GM23338 (cell line): ENCODE data around the gene IL1RAPL2. TPM values are rescaled to one million over a fixed set of nuclear protein-coding genes. Genes with fewer than 3 reads are reported as not detected.

Source experiments
- ATAC-seq: fragments of 200-7000 bp; cut with Tn5 transposase; 3 replicates; pipeline ENCODE4 v1.9.1; 2020
- DNase-seq: peaks from one replicate; pipeline ENCODE4 v3.0.0-alpha.2; 2015; ENCODE audit warnings: low spot score
- H2AFZ ChIP-seq: fragments of 200-600 bp; sonication (generic); 2 replicates; pipeline ENCODE4 v1.8.0; 2016; ENCODE audit warnings: antibody characterized with exemption, mild to moderate bottlenecking, moderate library complexity
- H3F3A ChIP-seq: fragments of 200-600 bp; sonication (generic); replicated peaks from 2 replicates; pipeline ENCODE4 v1.8.0; 2017; ENCODE audit warnings: antibody characterized with exemption, mixed run types, low read depth
- H3K27ac ChIP-seq: fragments of 200-600 bp; sonication (generic); 2 replicates; pipeline ENCODE4 v1.6.1; 2016; ENCODE audit warnings: low read depth
- H3K27me3 ChIP-seq: fragments of 200-600 bp; sonication (generic); 2 replicates; pipeline ENCODE4 v1.8.0; 2016; ENCODE audit warnings: mild to moderate bottlenecking, mixed run types, moderate library complexity; ENCODE audit not compliant: insufficient read depth
- H3K36me3 ChIP-seq: fragments of 200-600 bp; sonication (generic); 2 replicates; pipeline ENCODE4 v1.8.0; 2016; ENCODE audit warnings: mild to moderate bottlenecking; ENCODE audit not compliant: insufficient read depth
- H3K4me1 ChIP-seq: fragments of 200-600 bp; sonication (generic); 2 replicates; pipeline ENCODE4 v1.8.0; 2016; ENCODE audit warnings: mild to moderate bottlenecking, moderate library complexity; ENCODE audit not compliant: insufficient read depth
- H3K4me2 ChIP-seq: fragments of 200-600 bp; sonication (generic); 2 replicates; pipeline ENCODE4 v1.7.1; 2017; ENCODE audit warnings: mixed run types
- H3K4me3 ChIP-seq: fragments of 200-600 bp; sonication (generic); 2 replicates; pipeline ENCODE4 v1.6.1; 2016; ENCODE audit warnings: mixed run types
- H3K79me2 ChIP-seq: fragments of 200-600 bp; sonication (generic); replicated peaks from 2 replicates; pipeline ENCODE4 v1.8.0; 2017; ENCODE audit warnings: mild to moderate bottlenecking; ENCODE audit not compliant: insufficient read depth
- H3K9me2 ChIP-seq: fragments of 200-600 bp; sonication (generic); 2 replicates; pipeline ENCODE4 v1.8.0; 2017; ENCODE audit not compliant: insufficient read depth
- H4K20me1 ChIP-seq: fragments of 200-600 bp; sonication (generic); replicated peaks from 2 replicates; pipeline ENCODE4 v1.8.0; 2017; ENCODE audit warnings: mild to moderate bottlenecking; ENCODE audit not compliant: insufficient read depth
- H3K27ac Mint-ChIP-seq: 2 replicates; pipeline ENCODE4 v1.8.0; 2020; ENCODE audit warnings: inconsistent platforms, mild to moderate bottlenecking, moderate library complexity, mixed read lengths
- H3K27me3 Mint-ChIP-seq: 3 replicates; pipeline ENCODE4 v1.8.0; 2022; ENCODE audit warnings: low read depth, mild to moderate bottlenecking, moderate library complexity, mixed read lengths, inconsistent platforms; ENCODE audit not compliant: insufficient read depth, poor library complexity
- H3K36me3 Mint-ChIP-seq: 3 replicates; pipeline ENCODE4 v1.8.0; 2021; ENCODE audit warnings: low read depth, mild to moderate bottlenecking, inconsistent platforms, moderate library complexity, mixed read lengths
- H3K4me1 Mint-ChIP-seq: 3 replicates; pipeline ENCODE4 v1.8.0; 2020; ENCODE audit warnings: mild to moderate bottlenecking, inconsistent platforms, mixed read lengths
- H3K4me3 Mint-ChIP-seq: 3 replicates; pipeline ENCODE4 v1.8.0; 2021; ENCODE audit warnings: moderate library complexity, mild to moderate bottlenecking, inconsistent platforms, mixed read lengths
- H3K9me3 Mint-ChIP-seq: 3 replicates; pipeline ENCODE4 v1.8.0; 2020; ENCODE audit warnings: moderate library complexity, mild to moderate bottlenecking, inconsistent platforms, mixed read lengths
- CREB1 ChIP-seq: fragments of 250-450 bp; sonication (Bioruptor Pico); IDR thresholded peaks from 2 replicates; pipeline ENCODE4 v1.5.0; 2020; ENCODE audit warnings: low read depth, mild to moderate bottlenecking, moderate library complexity
- EZH2phosphoT487 ChIP-seq: fragments of 200-600 bp; sonication (generic); IDR thresholded peaks from one replicate; pipeline ENCODE4 v1.8.1; 2018; ENCODE audit warnings: antibody characterized with exemption; ENCODE audit not compliant: unreplicated experiment
- JUNB ChIP-seq: IDR thresholded peaks from one replicate; pipeline ENCODE4 v1.6.1; 2016; ENCODE audit warnings: antibody characterized with exemption; ENCODE audit not compliant: unreplicated experiment
- ZNF114 ChIP-seq: fragments of 250-450 bp; sonication (Bioruptor Pico); IDR thresholded peaks from 2 replicates; pipeline ENCODE4 v1.5.0; 2020; ENCODE audit warnings: mild to moderate bottlenecking, moderate library complexity
- ZNF331 ChIP-seq: fragments of 250-450 bp; sonication (Bioruptor Pico); IDR thresholded peaks from 2 replicates; pipeline ENCODE4 v1.5.0; 2020; ENCODE audit warnings: low read depth, mild to moderate bottlenecking, moderate library complexity
- polyA plus RNA-seq: library from polyadenylated mRNA; unstranded; fragments of >200 nt; fragmentation: Nextera tagmentation; extraction: Ambion mirVana; gene quantifications from 2 replicates; pipeline ENCODE4 v1.2.1, GENCODE V29; 2016
- total RNA-seq: library from RNA; depleted of rRNA; stranded (reverse); fragments of >200 nt; shearing (Covaris generic); gene quantifications from 2 replicates; pipeline ENCODE4 v1.2.3, GENCODE V29; 2014
- TF ChIP-seq, protein P1 (sequence below): IDR thresholded peaks from one replicate; pipeline ENCODE4 v1.6.1; 2018; ENCODE audit warnings: antibody characterized with exemption; ENCODE audit not compliant: unreplicated experiment
- TF ChIP-seq, protein P2 (sequence below): IDR thresholded peaks from 2 replicates; pipeline ENCODE4 v1.6.1; 2016; ENCODE audit warnings: antibody characterized with exemption
- TF ChIP-seq, protein P3 (sequence below), 2 experiments: fragments of 200-600 bp in 1 of 2; sonication (generic) in 1 of 2; conservative IDR thresholded peaks; 2 replicates each; pipeline versions ENCODE4 v1.5.1 to v1.6.1; 2016 to 2017; ENCODE audit warnings: antibody characterized with exemption in 2 of 2, low read depth in 2 of 2, mild to moderate bottlenecking in 2 of 2, moderate library complexity in 1 of 2
- TF ChIP-seq, protein P4 (sequence below): fragments of 250-450 bp; sonication (Bioruptor Pico); IDR thresholded peaks from 2 replicates; pipeline ENCODE4 v1.5.0; 2020; ENCODE audit warnings: mild to moderate bottlenecking, moderate library complexity

The IL1RAPL2 gene
- total and polyA plus RNA-seq, 2 experiments from 2014 or later: 0.80 to 0.94 TPM

DNA sequence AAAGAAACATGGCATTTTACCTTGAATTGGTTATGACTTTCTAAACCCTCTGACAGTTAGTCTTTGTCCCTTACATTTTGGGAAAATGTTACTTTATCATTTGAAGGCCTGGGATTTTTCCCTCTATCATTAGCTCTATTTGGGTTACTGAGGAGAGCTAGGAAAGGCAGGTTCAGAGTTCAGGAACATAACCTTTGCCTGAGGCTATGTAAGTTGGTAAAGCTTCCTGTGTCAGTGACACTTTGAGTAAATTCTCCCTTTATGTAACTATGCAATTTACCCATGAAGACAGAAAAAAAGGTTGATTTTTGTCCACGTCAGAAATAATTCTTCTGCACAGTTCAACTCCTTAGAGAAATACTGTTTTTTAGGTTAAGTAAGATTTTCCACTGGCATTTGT lies 1084.6 kb downstream of the IL1RAPL2 start (continued):
- no peak for TF ChIP-seq EZH2phosphoT487

DNA sequence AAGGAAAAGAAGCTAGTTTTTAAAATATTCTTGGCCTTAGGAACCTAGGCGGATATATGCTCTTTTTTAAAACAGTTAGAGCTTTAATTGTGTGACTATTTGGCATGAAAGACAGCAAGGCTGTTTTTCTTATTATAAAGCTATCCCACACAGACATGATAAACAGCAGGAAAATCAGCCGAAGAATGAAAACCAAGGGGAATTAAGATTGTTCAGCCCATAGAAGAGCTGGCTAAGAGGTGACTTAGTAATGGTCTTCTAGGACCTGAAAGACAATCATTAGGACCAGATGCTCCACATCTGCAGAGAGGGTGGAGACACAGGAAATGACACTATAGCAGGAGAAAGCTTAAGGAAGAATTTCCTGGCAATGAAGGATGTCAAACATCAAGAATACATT lies 1085.0 kb downstream of the IL1RAPL2 start:
- no peaks in the 10 kb centered on the region for H3K27me3 ChIP-seq
- Mint-ChIP-seq H3K4me1 (peaks cover 9% of the 10 kb centered on the region), H3K36me3 (no peaks in the 10 kb centered on the region), H3K27me3 (peaks cover 4% of the 10 kb centered on the region), H3K27ac (no peak overlapping the region), H3K9me3 (no peaks in the 10 kb centered on the region), H3K4me3 (no peak overlapping the region)
- H3K79me2 ChIP-seq: no peaks in the 10 kb centered on the region
- DNase-seq (no peak), ATAC-seq (no peak)
- H3K4me3 ChIP-seq: no peak overlapping the region
- 0 out of 2 replicates have a peak, but pooled peaks cover 4% of the 10 kb centered on the region for H3K4me1 ChIP-seq
- H2AFZ ChIP-seq: no peak overlapping the region
- no peak overlapping the region for H3K27ac ChIP-seq
- no peaks in the 10 kb centered on the region for H3K9me2 ChIP-seq
- no peaks in the 10 kb centered on the region for H3F3A ChIP-seq
- no peaks in the 10 kb centered on the region for H3K36me3 ChIP-seq
- no peak overlapping the region for H3K4me2 ChIP-seq
- TF ChIP-seq, protein P1, sequence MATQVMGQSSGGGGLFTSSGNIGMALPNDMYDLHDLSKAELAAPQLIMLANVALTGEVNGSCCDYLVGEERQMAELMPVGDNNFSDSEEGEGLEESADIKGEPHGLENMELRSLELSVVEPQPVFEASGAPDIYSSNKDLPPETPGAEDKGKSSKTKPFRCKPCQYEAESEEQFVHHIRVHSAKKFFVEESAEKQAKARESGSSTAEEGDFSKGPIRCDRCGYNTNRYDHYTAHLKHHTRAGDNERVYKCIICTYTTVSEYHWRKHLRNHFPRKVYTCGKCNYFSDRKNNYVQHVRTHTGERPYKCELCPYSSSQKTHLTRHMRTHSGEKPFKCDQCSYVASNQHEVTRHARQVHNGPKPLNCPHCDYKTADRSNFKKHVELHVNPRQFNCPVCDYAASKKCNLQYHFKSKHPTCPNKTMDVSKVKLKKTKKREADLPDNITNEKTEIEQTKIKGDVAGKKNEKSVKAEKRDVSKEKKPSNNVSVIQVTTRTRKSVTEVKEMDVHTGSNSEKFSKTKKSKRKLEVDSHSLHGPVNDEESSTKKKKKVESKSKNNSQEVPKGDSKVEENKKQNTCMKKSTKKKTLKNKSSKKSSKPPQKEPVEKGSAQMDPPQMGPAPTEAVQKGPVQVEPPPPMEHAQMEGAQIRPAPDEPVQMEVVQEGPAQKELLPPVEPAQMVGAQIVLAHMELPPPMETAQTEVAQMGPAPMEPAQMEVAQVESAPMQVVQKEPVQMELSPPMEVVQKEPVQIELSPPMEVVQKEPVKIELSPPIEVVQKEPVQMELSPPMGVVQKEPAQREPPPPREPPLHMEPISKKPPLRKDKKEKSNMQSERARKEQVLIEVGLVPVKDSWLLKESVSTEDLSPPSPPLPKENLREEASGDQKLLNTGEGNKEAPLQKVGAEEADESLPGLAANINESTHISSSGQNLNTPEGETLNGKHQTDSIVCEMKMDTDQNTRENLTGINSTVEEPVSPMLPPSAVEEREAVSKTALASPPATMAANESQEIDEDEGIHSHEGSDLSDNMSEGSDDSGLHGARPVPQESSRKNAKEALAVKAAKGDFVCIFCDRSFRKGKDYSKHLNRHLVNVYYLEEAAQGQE: no peak
- TF ChIP-seq JUNB: no peak
- TF ChIP-seq CREB1 (CRISPR knock-in tag): no peak
- TF ChIP-seq ZNF114 (CRISPR knock-in tag): no peak
- TF ChIP-seq ZNF331 (CRISPR knock-in tag): no peak
- TF ChIP-seq, protein P2, sequence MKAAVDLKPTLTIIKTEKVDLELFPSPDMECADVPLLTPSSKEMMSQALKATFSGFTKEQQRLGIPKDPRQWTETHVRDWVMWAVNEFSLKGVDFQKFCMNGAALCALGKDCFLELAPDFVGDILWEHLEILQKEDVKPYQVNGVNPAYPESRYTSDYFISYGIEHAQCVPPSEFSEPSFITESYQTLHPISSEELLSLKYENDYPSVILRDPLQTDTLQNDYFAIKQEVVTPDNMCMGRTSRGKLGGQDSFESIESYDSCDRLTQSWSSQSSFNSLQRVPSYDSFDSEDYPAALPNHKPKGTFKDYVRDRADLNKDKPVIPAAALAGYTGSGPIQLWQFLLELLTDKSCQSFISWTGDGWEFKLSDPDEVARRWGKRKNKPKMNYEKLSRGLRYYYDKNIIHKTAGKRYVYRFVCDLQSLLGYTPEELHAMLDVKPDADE: no peak
- TF ChIP-seq, protein P3, sequence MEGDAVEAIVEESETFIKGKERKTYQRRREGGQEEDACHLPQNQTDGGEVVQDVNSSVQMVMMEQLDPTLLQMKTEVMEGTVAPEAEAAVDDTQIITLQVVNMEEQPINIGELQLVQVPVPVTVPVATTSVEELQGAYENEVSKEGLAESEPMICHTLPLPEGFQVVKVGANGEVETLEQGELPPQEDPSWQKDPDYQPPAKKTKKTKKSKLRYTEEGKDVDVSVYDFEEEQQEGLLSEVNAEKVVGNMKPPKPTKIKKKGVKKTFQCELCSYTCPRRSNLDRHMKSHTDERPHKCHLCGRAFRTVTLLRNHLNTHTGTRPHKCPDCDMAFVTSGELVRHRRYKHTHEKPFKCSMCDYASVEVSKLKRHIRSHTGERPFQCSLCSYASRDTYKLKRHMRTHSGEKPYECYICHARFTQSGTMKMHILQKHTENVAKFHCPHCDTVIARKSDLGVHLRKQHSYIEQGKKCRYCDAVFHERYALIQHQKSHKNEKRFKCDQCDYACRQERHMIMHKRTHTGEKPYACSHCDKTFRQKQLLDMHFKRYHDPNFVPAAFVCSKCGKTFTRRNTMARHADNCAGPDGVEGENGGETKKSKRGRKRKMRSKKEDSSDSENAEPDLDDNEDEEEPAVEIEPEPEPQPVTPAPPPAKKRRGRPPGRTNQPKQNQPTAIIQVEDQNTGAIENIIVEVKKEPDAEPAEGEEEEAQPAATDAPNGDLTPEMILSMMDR (conservative IDR thresholded peaks at IDR 0.05; ENCODE audit: low read depth in 2 of 2): no peak
- TF ChIP-seq EZH2phosphoT487: no peak
- TF ChIP-seq, protein P4, sequence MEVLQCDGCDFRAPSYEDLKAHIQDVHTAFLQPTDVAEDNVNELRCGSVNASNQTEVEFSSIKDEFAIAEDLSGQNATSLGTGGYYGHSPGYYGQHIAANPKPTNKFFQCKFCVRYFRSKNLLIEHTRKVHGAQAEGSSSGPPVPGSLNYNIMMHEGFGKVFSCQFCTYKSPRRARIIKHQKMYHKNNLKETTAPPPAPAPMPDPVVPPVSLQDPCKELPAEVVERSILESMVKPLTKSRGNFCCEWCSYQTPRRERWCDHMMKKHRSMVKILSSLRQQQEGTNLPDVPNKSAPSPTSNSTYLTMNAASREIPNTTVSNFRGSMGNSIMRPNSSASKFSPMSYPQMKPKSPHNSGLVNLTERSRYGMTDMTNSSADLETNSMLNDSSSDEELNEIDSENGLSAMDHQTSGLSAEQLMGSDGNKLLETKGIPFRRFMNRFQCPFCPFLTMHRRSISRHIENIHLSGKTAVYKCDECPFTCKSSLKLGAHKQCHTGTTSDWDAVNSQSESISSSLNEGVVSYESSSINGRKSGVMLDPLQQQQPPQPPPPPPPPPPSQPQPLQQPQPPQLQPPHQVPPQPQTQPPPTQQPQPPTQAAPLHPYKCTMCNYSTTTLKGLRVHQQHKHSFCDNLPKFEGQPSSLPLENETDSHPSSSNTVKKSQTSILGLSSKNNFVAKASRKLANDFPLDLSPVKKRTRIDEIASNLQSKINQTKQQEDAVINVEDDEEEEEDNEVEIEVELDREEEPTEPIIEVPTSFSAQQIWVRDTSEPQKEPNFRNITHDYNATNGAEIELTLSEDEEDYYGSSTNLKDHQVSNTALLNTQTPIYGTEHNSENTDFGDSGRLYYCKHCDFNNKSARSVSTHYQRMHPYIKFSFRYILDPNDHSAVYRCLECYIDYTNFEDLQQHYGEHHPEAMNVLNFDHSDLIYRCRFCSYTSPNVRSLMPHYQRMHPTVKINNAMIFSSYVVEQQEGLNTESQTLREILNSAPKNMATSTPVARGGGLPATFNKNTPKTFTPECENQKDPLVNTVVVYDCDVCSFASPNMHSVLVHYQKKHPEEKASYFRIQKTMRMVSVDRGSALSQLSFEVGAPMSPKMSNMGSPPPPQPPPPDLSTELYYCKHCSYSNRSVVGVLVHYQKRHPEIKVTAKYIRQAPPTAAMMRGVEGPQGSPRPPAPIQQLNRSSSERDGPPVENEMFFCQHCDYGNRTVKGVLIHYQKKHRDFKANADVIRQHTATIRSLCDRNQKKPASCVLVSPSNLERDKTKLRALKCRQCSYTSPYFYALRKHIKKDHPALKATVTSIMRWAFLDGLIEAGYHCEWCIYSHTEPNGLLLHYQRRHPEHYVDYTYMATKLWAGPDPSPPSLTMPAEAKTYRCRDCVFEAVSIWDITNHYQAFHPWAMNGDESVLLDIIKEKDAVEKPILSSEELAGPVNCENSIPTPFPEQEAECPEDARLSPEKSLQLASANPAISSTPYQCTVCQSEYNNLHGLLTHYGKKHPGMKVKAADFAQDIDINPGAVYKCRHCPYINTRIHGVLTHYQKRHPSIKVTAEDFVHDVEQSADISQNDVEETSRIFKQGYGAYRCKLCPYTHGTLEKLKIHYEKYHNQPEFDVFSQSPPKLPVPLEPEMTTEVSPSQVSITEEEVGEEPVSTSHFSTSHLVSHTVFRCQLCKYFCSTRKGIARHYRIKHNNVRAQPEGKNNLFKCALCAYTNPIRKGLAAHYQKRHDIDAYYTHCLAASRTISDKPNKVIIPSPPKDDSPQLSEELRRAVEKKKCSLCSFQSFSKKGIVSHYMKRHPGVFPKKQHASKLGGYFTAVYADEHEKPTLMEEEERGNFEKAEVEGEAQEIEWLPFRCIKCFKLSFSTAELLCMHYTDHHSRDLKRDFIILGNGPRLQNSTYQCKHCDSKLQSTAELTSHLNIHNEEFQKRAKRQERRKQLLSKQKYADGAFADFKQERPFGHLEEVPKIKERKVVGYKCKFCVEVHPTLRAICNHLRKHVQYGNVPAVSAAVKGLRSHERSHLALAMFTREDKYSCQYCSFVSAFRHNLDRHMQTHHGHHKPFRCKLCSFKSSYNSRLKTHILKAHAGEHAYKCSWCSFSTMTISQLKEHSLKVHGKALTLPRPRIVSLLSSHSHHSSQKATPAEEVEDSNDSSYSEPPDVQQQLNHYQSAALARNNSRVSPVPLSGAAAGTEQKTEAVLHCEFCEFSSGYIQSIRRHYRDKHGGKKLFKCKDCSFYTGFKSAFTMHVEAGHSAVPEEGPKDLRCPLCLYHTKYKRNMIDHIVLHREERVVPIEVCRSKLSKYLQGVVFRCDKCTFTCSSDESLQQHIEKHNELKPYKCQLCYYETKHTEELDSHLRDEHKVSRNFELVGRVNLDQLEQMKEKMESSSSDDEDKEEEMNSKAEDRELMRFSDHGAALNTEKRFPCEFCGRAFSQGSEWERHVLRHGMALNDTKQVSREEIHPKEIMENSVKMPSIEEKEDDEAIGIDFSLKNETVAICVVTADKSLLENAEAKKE (CRISPR knock-in tag): no peak
- no peaks in the 10 kb centered on the region for H4K20me1 ChIP-seq
